OCI-LY1 (cell line): ENCODE measurements around the gene MTERF4.
"Not testable (repeated sequence)": the region's sequence is repeated elsewhere in the genome, so short reads cannot be mapped to it uniquely, and the experiment has no call there.

ENCODE experiments used
- H2AFZ ChIP-seq: fragments of 200-600 bp; sonication (generic), shearing (Covaris generic); 2 replicates; pipeline ENCODE4 v1.6.0; 2014; ENCODE audit warnings: antibody characterized with exemption, mild to moderate bottlenecking, low read length
- H3F3A ChIP-seq: fragments of 200-600 bp; sonication (generic), shearing (Covaris generic); 2 replicates; pipeline ENCODE4 v1.6.0; 2014; ENCODE audit warnings: mild to moderate bottlenecking, antibody characterized with exemption, low read length, moderate library complexity; ENCODE audit not compliant: insufficient read depth
- H3K27ac ChIP-seq: fragments of 200-600 bp; sonication (generic); 2 replicates; pipeline ENCODE4 v1.5.1; 2014; ENCODE audit warnings: low read length, mixed run types, mild to moderate bottlenecking, low read depth; ENCODE audit not compliant: poor library complexity, severe bottlenecking
- H3K27me3 ChIP-seq: fragments of 200-600 bp; sonication (generic); 2 replicates; pipeline ENCODE4 v1.6.0; 2014; ENCODE audit warnings: antibody characterized with exemption, mild to moderate bottlenecking, low read length, moderate library complexity; ENCODE audit not compliant: insufficient read depth
- H3K36me3 ChIP-seq: fragments of 200-600 bp; sonication (generic); 2 replicates; pipeline ENCODE4 v1.6.1; 2014; ENCODE audit warnings: mild to moderate bottlenecking, antibody characterized with exemption, low read length, moderate library complexity, mixed read lengths; ENCODE audit not compliant: insufficient read depth
- H3K4me1 ChIP-seq: fragments of 200-600 bp; sonication (generic); 2 replicates; pipeline ENCODE4 v1.5.1; 2014; ENCODE audit warnings: mild to moderate bottlenecking, low read length, moderate library complexity; ENCODE audit not compliant: insufficient read depth, severe bottlenecking
- H3K4me2 ChIP-seq: fragments of 200-600 bp; sonication (generic), shearing (Covaris generic); 2 replicates; pipeline ENCODE4 v1.6.1; 2014; ENCODE audit warnings: low read length
- H3K4me3 ChIP-seq: fragments of 200-600 bp; sonication (generic); 2 replicates; pipeline ENCODE4 v1.5.1; 2014; ENCODE audit warnings: low read length, low read depth, mild to moderate bottlenecking, mixed read lengths; ENCODE audit not compliant: poor library complexity, severe bottlenecking
- H3K79me2 ChIP-seq: fragments of 200-600 bp; shearing (Covaris generic); 2 replicates; pipeline ENCODE4 v1.6.1; 2016; ENCODE audit warnings: mixed run types, low read length, mixed read lengths; ENCODE audit not compliant: insufficient read depth
- H3K9ac ChIP-seq: fragments of 200-600 bp; sonication (generic), shearing (Covaris generic); 2 replicates; pipeline ENCODE4 v1.6.1; 2014; ENCODE audit warnings: mild to moderate bottlenecking, low read length, mixed read lengths
- H3K9me2 ChIP-seq: fragments of 200-600 bp; sonication (generic), shearing (Covaris generic); 2 replicates; pipeline ENCODE4 v1.6.1; 2014; ENCODE audit warnings: low read depth, mild to moderate bottlenecking, low read length, mixed read lengths
- H3K9me3 ChIP-seq: fragments of 200-600 bp; shearing (Covaris generic); 2 replicates; pipeline ENCODE4 v1.6.1; 2014; ENCODE audit warnings: low read length, mixed read lengths
- H4K20me1 ChIP-seq: fragments of 200-600 bp; sonication (generic), shearing (Covaris generic); 2 replicates; pipeline ENCODE4 v1.6.0; 2016; ENCODE audit warnings: mild to moderate bottlenecking, low read length; ENCODE audit not compliant: insufficient read depth
- CTCF ChIP-seq: fragments of 200-600 bp; sonication (generic), shearing (Covaris generic); IDR thresholded peaks from 2 replicates; pipeline ENCODE4 v1.5.1; 2017; ENCODE audit warnings: mild to moderate bottlenecking, antibody characterized with exemption, low read length, moderate library complexity, mixed read lengths
- EZH2 ChIP-seq: fragments of 200-600 bp; sonication (generic), shearing (Covaris generic); IDR thresholded peaks from 2 replicates; pipeline ENCODE4 v1.8.0; 2017; ENCODE audit warnings: borderline replicate concordance, mixed run types, mild to moderate bottlenecking, antibody characterized with exemption, low read length, moderate library complexity, mixed read lengths

The MTERF4 gene

GRCh38 chr2:241094924-241095420 is 7.1 kb downstream of the MTERF4 start:
- Histone ChIP-seq H4K20me1 (no peaks in the 10 kb centered on the region), H3K27ac (no peak overlapping the region), H3K9me2 (no peaks in the 10 kb centered on the region), H3K36me3 (peaks cover 92% of the 10 kb centered on the region), H3K9ac (no peak overlapping the region), H3K27me3 (no peaks in the 10 kb centered on the region), H3K4me2 (no peak overlapping the region), H3K9me3 (no peaks in the 10 kb centered on the region), H3K79me2 (peaks cover 2% of the 10 kb centered on the region), H3F3A (no peaks in the 10 kb centered on the region), H3K4me3 (no peak overlapping the region), H2AFZ (no peak overlapping the region), H3K4me1 (peaks cover 11% of the 10 kb centered on the region)
- TF ChIP-seq CTCF = no peak
- TF ChIP-seq EZH2 = no peak

DNA sequence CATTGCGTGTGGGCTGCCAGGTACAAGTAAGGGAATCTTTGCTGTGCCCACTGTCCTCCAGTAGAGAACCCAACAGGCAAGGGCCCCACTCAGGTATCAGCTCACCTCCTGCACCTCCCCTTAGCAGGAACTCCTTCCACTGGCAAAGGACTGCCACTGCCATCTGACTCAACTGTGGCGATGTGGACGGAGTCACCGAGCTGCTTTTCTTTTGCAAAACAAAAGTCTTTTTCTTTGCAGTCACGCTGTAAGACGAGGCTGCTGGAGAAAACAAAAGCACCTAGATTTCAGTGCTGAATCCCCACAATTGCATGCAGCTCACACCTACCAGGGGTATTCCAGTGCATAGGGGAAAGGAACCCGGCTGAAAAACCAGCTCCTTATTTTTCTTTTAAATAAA is 7.9 kb downstream of the MTERF4 start:
- Histone ChIP-seq H4K20me1 (no peaks in the 10 kb centered on the region), H3K9me3 (no peaks in the 10 kb centered on the region), H3K4me3 (no peak overlapping the region), H3K9ac (no peak overlapping the region), H3K27ac (no peak overlapping the region), H3K36me3 (peaks cover 90% of the 10 kb centered on the region), H3K27me3 (no peaks in the 10 kb centered on the region), H3K4me1 (peaks cover 3% of the 10 kb centered on the region), H2AFZ (no peak overlapping the region), H3K79me2 (no peaks in the 10 kb centered on the region; the same call in 1 of the 2 replicates), H3K4me2 (no peak overlapping the region), H3K9me2 (no peaks in the 10 kb centered on the region), H3F3A (no peaks in the 10 kb centered on the region)
- TF ChIP-seq CTCF (no peak), EZH2 (no peak)

GRCh38 chr2:241093133-241093781 is 8.8 kb downstream of the MTERF4 start:
- H3K9me2 ChIP-seq, H3K9me3 ChIP-seq, H2AFZ ChIP-seq, H3F3A ChIP-seq, H3K27ac ChIP-seq, H3K4me2 ChIP-seq, H3K79me2 ChIP-seq, H3K4me1 ChIP-seq, H3K27me3 ChIP-seq, H3K4me3 ChIP-seq, H3K9ac ChIP-seq, H4K20me1 ChIP-seq: not testable (repeated sequence)
- H3K36me3 ChIP-seq = peaks cover 90% of the 10 kb centered on the region

GRCh38 chr2:241092677-241093076 is 9.4 kb downstream of the MTERF4 start:
- no peaks in the 10 kb centered on the region for H3K9me2 ChIP-seq
- TF ChIP-seq CTCF (no peak), EZH2 (no peak)
- H3K36me3 ChIP-seq = peaks cover 90% of the 10 kb centered on the region
- H3K4me1 ChIP-seq = no peaks in the 10 kb centered on the region
- no peaks in the 10 kb centered on the region for H3K27me3 ChIP-seq
- no peak overlapping the region for H3K9ac ChIP-seq
- no peaks in the 10 kb centered on the region for H3K9me3 ChIP-seq
- H3K4me2 ChIP-seq = no peak overlapping the region
- H2AFZ ChIP-seq = no peak overlapping the region
- no peaks in the 10 kb centered on the region for H4K20me1 ChIP-seq
- H3K79me2 ChIP-seq = no peaks in the 10 kb centered on the region
- H3K27ac ChIP-seq = no peak overlapping the region
- H3K4me3 ChIP-seq = no peak overlapping the region
- H3F3A ChIP-seq = no peaks in the 10 kb centered on the region
